Cardiac septum (tissue), 1 donor: ENCODE data around the gene KDM8. TPM values are rescaled to one million over a fixed set of nuclear protein-coding genes. Genes with fewer than 3 reads are reported as not detected.
"Not testable (repeated sequence)": the region's sequence is repeated elsewhere in the genome, so short reads cannot be mapped to it uniquely, and the experiment has no call there.

ENCODE experiments used
- DNase-seq: peaks from one replicate; pipeline ENCODE4 v3.0.0-alpha.2; 2020; ENCODE audit warnings: low spot score
- intact Hi-C: fragments of 100-400 bp; cut with DNase I; formaldehyde crosslinking; loops from one replicate; pipeline ENCODE4 v1.14.0; 2022
- total RNA-seq: library from RNA; stranded (reverse); fragmentation: NEBNext Ultra II Directional; extraction: Animal tissue kit (Norgen Biotek cat#: 25700); gene quantifications from one replicate; pipeline ENCODE4 v1.2.1, GENCODE V29; 2021
- donor health status: DM: no; HTN: no; CAD: no.

The KDM8 gene
- total RNA-seq, 1 donor from 2014 or later: 3.0 TPM

- DNase-seq: no peak
- intact Hi-C loops: no loop called here
Observed at GRCh38 chr16:27189335-27189972, 13.9 kb upstream of the KDM8 start.

GRCh38 chr16:27190316-27190871 is 12.9 kb upstream of the KDM8 start:
- intact Hi-C loops: no loop called here
- no peak for DNase-seq

GRCh38 chr16:27191352-27191924 is 11.9 kb upstream of the KDM8 start:
- no peak for DNase-seq
- intact Hi-C loops: no loop called here

GRCh38 chr16:27193300-27193990 is 9.9 kb upstream of the KDM8 start:
- DNase-seq: no peak
- intact Hi-C loops: no loop called here

- DNase-seq: no peak
- intact Hi-C loops: no loop called here
Observed at GRCh38 chr16:27195076-27195741, 8.1 kb upstream of the KDM8 start.

GRCh38 chr16:27195941-27196595 is 7.3 kb upstream of the KDM8 start:
- intact Hi-C loops: no loop called here

GRCh38 chr16:27197004-27197403 is 6.3 kb upstream of the KDM8 start:
- intact Hi-C loops: no loop called here

More at GRCh38 chr16:27195941-27196595, 7.3 kb upstream of the KDM8 start:
- DNase-seq: no peak

GRCh38 chr16:27198451-27199234 is 4.7 kb upstream of the KDM8 start:
- intact Hi-C loops: no loop called here

More at GRCh38 chr16:27197004-27197403, 6.3 kb upstream of the KDM8 start:
- no peak for DNase-seq

GRCh38 chr16:27199235-27199586 is 4.1 kb upstream of the KDM8 start:
- intact Hi-C loops: no loop called here

More at GRCh38 chr16:27198451-27199234, 4.7 kb upstream of the KDM8 start:
- DNase-seq: no peak

GRCh38 chr16:27199736-27200135 is 3.6 kb upstream of the KDM8 start:
- intact Hi-C loops: no loop called here
- DNase-seq: no peak

More at GRCh38 chr16:27199235-27199586, 4.1 kb upstream of the KDM8 start:
- no peak for DNase-seq

- intact Hi-C loops, DNase-seq: not testable (repeated sequence)
Observed at GRCh38 chr16:27200914-27201313, 2.4 kb upstream of the KDM8 start.

GRCh38 chr16:27202923-27203506 is 311 bp upstream of the KDM8 start:
- intact Hi-C loops: no loop called here
- DNase-seq: peak; percentile 95

GRCh38 chr16:27204312-27204915 is 1.1 kb downstream of the KDM8 start:
- no peak for DNase-seq
- intact Hi-C loops: no loop called here

GRCh38 chr16:27205423-27206065 is 2.2 kb downstream of the KDM8 start:
- intact Hi-C loops: no loop called here
- no peak for DNase-seq

GRCh38 chr16:27207121-27207520 is 3.8 kb downstream of the KDM8 start:
- DNase-seq, intact Hi-C loops: not testable (repeated sequence)

GRCh38 chr16:27208081-27208680 is 4.9 kb downstream of the KDM8 start:
- intact Hi-C loops: no loop called here
- no peak for DNase-seq

- intact Hi-C loops: no loop called here
- no peak for DNase-seq
Observed at GRCh38 chr16:27208796-27209195, 5.5 kb downstream of the KDM8 start.
